Measurements from ENCODE around the gene SETBP1. TPM values are rescaled to one million over a fixed set of nuclear protein-coding genes. Genes with fewer than 3 reads are reported as not detected.

Gene SETBP1
- total and polyA plus RNA-seq, 9 of the 15 experiments (the other 6 are each of a cell fraction or from before 2014, with no cell fraction given): under 0.01 to 0.13 (median 0.04) TPM

GRCh38 chr18:44789710-44790109, 109.0 kb downstream of the SETBP1 start:
- intact Hi-C loops (cut with micrococcal nuclease) (no loop called here), in situ Hi-C loops (cut with MboI) (no loop called here)
- H4K20me1 ChIP-seq (replicated peaks; ENCODE audit: control insufficient read depth, insufficient read depth, low read length): no peaks in the 10 kb centered on the region
- H3K9me3 ChIP-seq (replicated peaks; ENCODE audit: control insufficient read depth, insufficient read depth, low read depth, low read length): no peaks in the 10 kb centered on the region
- BruUV-seq (replicated peaks): no TSS peak
- no peaks in the 10 kb centered on the region for H3K79me2 ChIP-seq (ENCODE audit: control insufficient read depth, insufficient read depth, low read length)
- ChIA-PET POLR2A (no interaction called here), CTCF (ENCODE audit: low intra/inter-chr PET ratio) (no interaction called here)
- DNase-seq (ENCODE audit: extremely low read depth in 1 of 4, low spot score in 3 of 4) (no peak), ATAC-seq (no peak), FAIRE-seq (no peak)
- no peak overlapping the region for H3K4me2 ChIP-seq (ENCODE audit: insufficient read depth, low read length)
- TF ChIP-seq SAFB2 (IDR thresholded peaks at IDR 0.05; ENCODE audit: borderline replicate concordance, low read depth, low read length, severe bottlenecking): no peak
- no peak for TF ChIP-seq ZNF766 (CRISPR knock-in tag; conservative IDR thresholded peaks at IDR 0.05)
- TF ChIP-seq ZNF444 (CRISPR knock-in tag; IDR thresholded peaks at IDR 0.05): no peak
- TF ChIP-seq POLR3G (IDR thresholded peaks at IDR 0.05; ENCODE audit: extremely low read depth, insufficient read length, insufficient replicate concordance): no peak
- TF ChIP-seq MAZ (CRISPR knock-in tag; conservative IDR thresholded peaks at IDR 0.05 in 1 of 2, IDR thresholded peaks at IDR 0.05 in 1 of 2): no peak
- TF ChIP-seq MAFF (IDR thresholded peaks at IDR 0.05; ENCODE audit: low read length): no peak
- no peak for TF ChIP-seq EWSR1 (IDR thresholded peaks at IDR 0.05; ENCODE audit: borderline replicate concordance, low read depth, partially characterized antibody)
- no peak for TF ChIP-seq MLX (CRISPR knock-in tag; conservative IDR thresholded peaks at IDR 0.05)
- no peak for TF ChIP-seq SMARCA5 (IDR thresholded peaks at IDR 0.05)
- TF ChIP-seq SAP30 (IDR thresholded peaks at IDR 0.05; ENCODE audit: borderline replicate concordance, insufficient read depth, low read depth, low read length, poor library complexity, severe bottlenecking): no peak
- no peak overlapping the region for H3K27ac ChIP-seq (ENCODE audit: extremely low read depth, low read depth, low read length)
- H3K9ac ChIP-seq (ENCODE audit: insufficient read depth in 1 of 2, low read depth in 2 of 2, low read length in 2 of 2): no peak overlapping the region
- H3K27me3 ChIP-seq (ENCODE audit: control insufficient read depth in 2 of 2, insufficient read depth in 2 of 2, low read length in 2 of 2): no peaks in the 10 kb centered on the region; a peak in 1 of 5 replicates
- H3K9me1 ChIP-seq (ENCODE audit: control insufficient read depth, insufficient read depth, low read length): no peaks in the 10 kb centered on the region
- 0% methylated on average over 4 of the region's 4 CpGs for WGBS (ENCODE audit: insufficient coverage, low coverage, missing lambda C conversion rate)
- H3K4me3 ChIP-seq: no peak overlapping the region
- no peak overlapping the region for H2AFZ ChIP-seq (ENCODE audit: low read depth, low read length)
- no peaks in the 10 kb centered on the region for H3K36me3 ChIP-seq (ENCODE audit: control insufficient read depth, insufficient read depth, low read length)
- H3K4me1 ChIP-seq (replicated peaks in 1 of 2; ENCODE audit: control insufficient read depth in 2 of 2, insufficient read depth in 2 of 2, low read length in 2 of 2): no peaks in the 10 kb centered on the region
